Spleen (tissue), 11 donors: ENCODE measurements around the gene MYORG. TPM values are rescaled to one million over a fixed set of nuclear protein-coding genes. Genes with fewer than 3 reads are reported as not detected.
A peak's percentile ranks its signal among the peaks of the same experiment; 100 is the strongest.

Source experiments
- DNase-seq: peaks from one replicate; pipeline ENCODE4 v3.0.0-alpha.2; 2020
- H3K27ac ChIP-seq, 8 donors: fragments of 200-600 bp; sonication (generic) in 7 of 8; 1 replicate in 4 of 8; 2 replicates in 4 of 8; pipeline versions ENCODE4 v1.5.0 to v1.8.0; 2016 to 2021; ENCODE audit warnings: inconsistent platforms in 4 of 8, mild to moderate bottlenecking in 4 of 8, moderate library complexity in 1 of 8
- H3K27me3 ChIP-seq, 7 donors: fragments of 200-600 bp; sonication (generic) in 6 of 7; replicated peaks in 1 of 7; 1 replicate in 4 of 7; 2 replicates in 3 of 7; pipeline versions ENCODE4 v1.5.0 to v1.8.0; 2016 to 2021; ENCODE audit warnings: inconsistent platforms in 3 of 7, mild to moderate bottlenecking in 1 of 7
- H3K36me3 ChIP-seq, 6 donors: fragments of 200-600 bp; sonication (generic) in 5 of 6; 1 replicate in 4 of 6; 2 replicates in 2 of 6; pipeline versions ENCODE4 v1.5.0 to v1.8.0; 2016 to 2021; ENCODE audit warnings: inconsistent platforms in 2 of 6
- H3K4me1 ChIP-seq, 6 donors: fragments of 200-600 bp; sonication (generic) in 5 of 6; 1 replicate in 3 of 6; 2 replicates in 3 of 6; pipeline versions ENCODE4 v1.5.0 to v1.8.0; 2016 to 2021; ENCODE audit warnings: inconsistent platforms in 3 of 6
- H3K4me3 ChIP-seq, 8 donors: fragments of 200-600 bp; sonication (generic) in 7 of 8; 1 replicate in 4 of 8; 2 replicates in 4 of 8; pipeline versions ENCODE4 v1.5.0 to v1.8.0; 2016 to 2021; ENCODE audit warnings: inconsistent platforms in 4 of 8, mild to moderate bottlenecking in 4 of 8, moderate library complexity in 2 of 8
- H3K9me3 ChIP-seq, 8 donors: fragments of 200-600 bp; sonication (generic) in 7 of 8; 1 replicate in 4 of 8; 2 replicates in 4 of 8; pipeline versions ENCODE4 v1.5.0 to v1.8.0; 2016 to 2021; ENCODE audit warnings: inconsistent platforms in 4 of 8
- CTCF ChIP-seq, 11 experiments: fragments of 200-600 bp in 7 of 11; fragments of 450-650 bp in 4 of 11; sonication (generic) in 4 of 11; IDR thresholded peaks in 8 of 11; conservative IDR thresholded peaks in 3 of 11; 1 replicate in 7 of 11; 2 replicates in 4 of 11; pipeline versions ENCODE4 v1.4.0 to v1.8.0; 2016 to 2021; ENCODE audit warnings: antibody characterized with exemption in 11 of 11, inconsistent platforms in 4 of 11, mild to moderate bottlenecking in 1 of 11
- POLR2A ChIP-seq, 3 donors: fragments of 450-650 bp; IDR thresholded peaks; one replicate each; pipeline ENCODE4 v1.5.1; 2017; ENCODE audit warnings: antibody characterized with exemption in 3 of 3, mild to moderate bottlenecking in 1 of 3
- POLR2AphosphoS5 ChIP-seq, 3 donors: sonication (generic); formaldehyde crosslinking; IDR thresholded peaks; one replicate each; pipeline ENCODE4 v1.5.1; 2017; ENCODE audit warnings: antibody characterized with exemption in 3 of 3
- WGBS, 5 donors: extraction: QIAGEN DNeasy Blood & Tissue Kit in 3 of 5; methylation state at CpG; one replicate each; pipeline versions ENCODE4 v1.1.5 to v1.1.7; 2013 to 2018; 5-methylcytosine and 5-hydroxymethylcytosine counted together
- intact Hi-C: fragments of 100-400 bp; cut with DNase I; formaldehyde crosslinking; loops from one replicate; pipeline ENCODE4 v1.15.0; 2023; ENCODE audit warnings: low total_unique reads
- polyA plus RNA-seq, 3 donors: library from polyadenylated mRNA; stranded (reverse); fragments of 200-250 nt; gene quantifications; one replicate each; pipeline ENCODE4 v1.2.1, GENCODE V29; 2013
- total RNA-seq, 7 donors: library from RNA; depleted of rRNA in 3 of 7; stranded (reverse); fragments of >200 nt in 3 of 7; fragmentation: NEBNext Ultra II Directional in 4 of 7; extraction: Animal tissue kit (Norgen Biotek cat#: 25700) in 4 of 7; gene quantifications; one replicate each; pipeline versions ENCODE4 v1.1.0 to v1.2.1, GENCODE V29; 2016 to 2021
- donor health status: healthy with polysubstance abuse.
- donor health status: DM: no; HTN: no; CAD: no; lungs with moderate emphysema.
- donor health status: DM: no; HTN: no; CAD: no.
- donor health status: Bipolar disorder and iron deficiency.
- donor health status: healthy.
- donor health status: DM: no; HTN: no; CAD: no.
- donor health status: DM: yes; HTN: yes; CAD: no.

The MYORG gene
- total and polyA plus RNA-seq, 10 donors: 0.22 to 2.2 (median 1.2) TPM

- Histone ChIP-seq H3K9me3 (no peaks in the 10 kb centered on the region), H3K4me3 (no peak overlapping the region), H3K27me3 (no peaks in the 10 kb centered on the region), H3K27ac (no peak overlapping the region), H3K4me1 (peaks cover 0 to 9% (median 0%) of the 10 kb centered on the region in 6 donors), H3K36me3 (peaks cover 0 to 68% (median 20%) of the 10 kb centered on the region in 6 donors)
- intact Hi-C loops: no loop called here
- no peak for DNase-seq
- TF ChIP-seq CTCF (IDR thresholded peaks at IDR 0.05 in 8 of 11, conservative IDR thresholded peaks at IDR 0.05 in 3 of 11) (no peak), POLR2AphosphoS5 (IDR thresholded peaks at IDR 0.05) (no peak), POLR2A (IDR thresholded peaks at IDR 0.05) (no peak)
- 89 to 96% (median 92%) methylated on average over 15 of the region's 15 CpGs for WGBS, 5 donors
Measured at GRCh38 chr9:34346873-34347799, 29.6 kb downstream of the MYORG start.

GRCh38 chr9:34343605-34344004, 33.1 kb downstream of the MYORG start:
- Histone ChIP-seq H3K4me1 (peaks cover 0 to 9% (median 0%) of the 10 kb centered on the region in 6 donors), H3K9me3 (no peaks in the 10 kb centered on the region), H3K4me3 (no peak overlapping the region), H3K27ac (no peak overlapping the region), H3K36me3 (peaks cover 2 to 93% (median 41%) of the 10 kb centered on the region in 6 donors), H3K27me3 (no peaks in the 10 kb centered on the region)
- 78 to 100% (median 94%) methylated on average over 1 of the region's 1 CpG for WGBS, 5 donors
- intact Hi-C loops: no loop called here
- no peak for DNase-seq
- TF ChIP-seq POLR2A (IDR thresholded peaks at IDR 0.05) (no peak), CTCF (IDR thresholded peaks at IDR 0.05 in 8 of 11, conservative IDR thresholded peaks at IDR 0.05 in 3 of 11) (no peak), POLR2AphosphoS5 (IDR thresholded peaks at IDR 0.05) (no peak)

GRCh38 chr9:34343090-34343489, 33.6 kb downstream of the MYORG start:
- H3K36me3 ChIP-seq: peaks cover 2 to 93% (median 42%) of the 10 kb centered on the region in 6 donors
- no peak for DNase-seq
- no peaks in the 10 kb centered on the region for H3K27me3 ChIP-seq
- intact Hi-C loops: no loop called here
- H3K4me1 ChIP-seq: peaks cover 0 to 9% (median 0%) of the 10 kb centered on the region in 6 donors
- no peak overlapping the region for H3K4me3 ChIP-seq
- WGBS, 5 donors: 89 to 97% (median 95%) methylated on average over 5 of the region's 5 CpGs
- H3K27ac ChIP-seq: no peak overlapping the region
- TF ChIP-seq POLR2A (IDR thresholded peaks at IDR 0.05): no peak
- no peak for TF ChIP-seq CTCF (IDR thresholded peaks at IDR 0.05 in 8 of 11, conservative IDR thresholded peaks at IDR 0.05 in 3 of 11)
- TF ChIP-seq POLR2AphosphoS5 (IDR thresholded peaks at IDR 0.05): peak in 1 of 3 donors; percentile 17
- no peaks in the 10 kb centered on the region for H3K9me3 ChIP-seq

GRCh38 chr9:34341659-34342295, 34.9 kb downstream of the MYORG start:
- WGBS, 5 donors: 87 to 94% (median 92%) methylated on average over 6 to 7 of the region's 7 CpGs
- intact Hi-C loops: no loop called here
- H3K27ac ChIP-seq: no peak overlapping the region
- no peak overlapping the region for H3K4me3 ChIP-seq
- peaks cover 0 to 9% (median 0%) of the 10 kb centered on the region in 6 donors for H3K4me1 ChIP-seq
- TF ChIP-seq POLR2A (IDR thresholded peaks at IDR 0.05) (no peak), POLR2AphosphoS5 (IDR thresholded peaks at IDR 0.05) (no peak), CTCF (IDR thresholded peaks at IDR 0.05 in 8 of 11, conservative IDR thresholded peaks at IDR 0.05 in 3 of 11) (no peak)
- H3K27me3 ChIP-seq: no peaks in the 10 kb centered on the region
- no peak for DNase-seq
- H3K9me3 ChIP-seq: no peaks in the 10 kb centered on the region
- H3K36me3 ChIP-seq: peaks cover 2 to 90% (median 46%) of the 10 kb centered on the region in 6 donors
